Thoracic aorta (tissue), 2 donors: Measurements from ENCODE around the gene SEPTIN12. TPM values are rescaled to one million over a fixed set of nuclear protein-coding genes. Genes with fewer than 3 reads are reported as not detected.

ENCODE experiments used
- ATAC-seq: fragments of 150-250 bp; one replicate; pipeline ENCODE4 v1.8.0; 2017; ENCODE audit warnings: low read depth; ENCODE audit not compliant: insufficient number of reproducible peaks, low FRiP score
- DNase-seq: peaks from one replicate; pipeline ENCODE4 v3.0.0-alpha.2; 2020; ENCODE audit warnings: low spot score
- H3K27ac ChIP-seq, 2 donors: fragments of 200-600 bp; sonication (generic); 1 replicate in 1 of 2; 2 replicates in 1 of 2; pipeline ENCODE4 v1.5.1; 2016; ENCODE audit warnings: mild to moderate bottlenecking in 2 of 2, moderate library complexity in 2 of 2
- H3K27me3 ChIP-seq: fragments of 200-600 bp; sonication (generic); replicated peaks from 2 replicates; pipeline ENCODE4 v1.6.0; 2016; ENCODE audit warnings: mild to moderate bottlenecking; ENCODE audit not compliant: insufficient read depth
- H3K36me3 ChIP-seq: fragments of 200-600 bp; sonication (generic); one replicate; pipeline ENCODE4 v1.5.1; 2016
- H3K4me1 ChIP-seq, 2 donors: fragments of 200-600 bp; sonication (generic); 1 replicate in 1 of 2; 2 replicates in 1 of 2; pipeline versions ENCODE4 v1.5.1 to v1.6.0; 2016; ENCODE audit warnings: low read depth in 2 of 2, mild to moderate bottlenecking in 1 of 2; ENCODE audit not compliant: control insufficient read depth in 1 of 2
- H3K4me3 ChIP-seq: fragments of 200-600 bp; sonication (generic); 2 replicates; pipeline ENCODE4 v1.5.1; 2016; ENCODE audit warnings: mild to moderate bottlenecking
- H3K9me3 ChIP-seq: fragments of 200-600 bp; sonication (generic); 2 replicates; pipeline ENCODE4 v1.5.1; 2016
- total RNA-seq, 2 donors: library from RNA; depleted of rRNA; stranded (reverse); fragments of >200 nt; gene quantifications; one replicate each; pipeline versions ENCODE4 v1.1.0 to v1.2.3, GENCODE V29; 2016
- TF ChIP-seq, protein P1 (sequence below): fragments of 200-600 bp; sonication (generic); IDR thresholded peaks from one replicate; pipeline ENCODE4 v1.5.1; 2019; ENCODE audit warnings: antibody characterized with exemption

SEPTIN12 gene
- total RNA-seq, 2 donors from 2014 or later: not detected

DNA sequence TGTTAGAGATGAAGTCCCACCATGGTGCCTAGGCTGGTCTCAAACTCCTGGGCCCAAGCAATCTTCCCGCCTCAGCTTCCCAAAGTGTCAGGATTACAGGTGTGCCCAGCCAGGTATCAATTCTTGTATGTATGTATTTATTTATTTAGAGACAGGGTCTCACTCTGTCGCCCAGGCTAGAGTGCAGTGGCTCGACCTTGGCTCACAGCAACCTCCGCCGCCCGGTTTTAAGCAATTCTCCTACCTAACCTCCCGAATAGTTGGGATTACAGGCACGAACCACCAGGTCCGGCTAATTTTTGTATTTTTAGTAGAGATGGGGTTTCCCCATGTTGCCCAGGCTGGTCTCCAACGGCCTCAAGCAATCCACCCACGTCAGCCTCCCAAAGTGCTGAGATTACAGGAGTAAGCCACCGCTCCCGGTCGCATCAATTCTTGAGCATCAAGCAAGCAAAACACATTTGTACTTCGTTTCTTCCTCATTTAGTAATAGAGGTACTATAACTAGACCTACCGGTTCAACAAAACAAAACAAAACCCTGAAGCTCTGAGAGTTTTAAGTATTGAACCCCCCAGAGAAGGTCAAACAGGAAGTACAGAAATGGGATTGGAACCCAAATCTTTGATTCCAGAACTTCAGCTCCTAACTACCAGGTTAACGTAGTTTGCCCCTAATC lies 20.1 kb downstream of the SEPTIN12 start:
- TF ChIP-seq, protein P1, sequence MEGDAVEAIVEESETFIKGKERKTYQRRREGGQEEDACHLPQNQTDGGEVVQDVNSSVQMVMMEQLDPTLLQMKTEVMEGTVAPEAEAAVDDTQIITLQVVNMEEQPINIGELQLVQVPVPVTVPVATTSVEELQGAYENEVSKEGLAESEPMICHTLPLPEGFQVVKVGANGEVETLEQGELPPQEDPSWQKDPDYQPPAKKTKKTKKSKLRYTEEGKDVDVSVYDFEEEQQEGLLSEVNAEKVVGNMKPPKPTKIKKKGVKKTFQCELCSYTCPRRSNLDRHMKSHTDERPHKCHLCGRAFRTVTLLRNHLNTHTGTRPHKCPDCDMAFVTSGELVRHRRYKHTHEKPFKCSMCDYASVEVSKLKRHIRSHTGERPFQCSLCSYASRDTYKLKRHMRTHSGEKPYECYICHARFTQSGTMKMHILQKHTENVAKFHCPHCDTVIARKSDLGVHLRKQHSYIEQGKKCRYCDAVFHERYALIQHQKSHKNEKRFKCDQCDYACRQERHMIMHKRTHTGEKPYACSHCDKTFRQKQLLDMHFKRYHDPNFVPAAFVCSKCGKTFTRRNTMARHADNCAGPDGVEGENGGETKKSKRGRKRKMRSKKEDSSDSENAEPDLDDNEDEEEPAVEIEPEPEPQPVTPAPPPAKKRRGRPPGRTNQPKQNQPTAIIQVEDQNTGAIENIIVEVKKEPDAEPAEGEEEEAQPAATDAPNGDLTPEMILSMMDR: no peak
- Histone ChIP-seq H3K27me3 (no peaks in the 10 kb centered on the region), H3K4me1 (peaks cover 11 to 26% of the 10 kb centered on the region in 2 donors), H3K27ac (peak overlapping the region; percentile 90 to 91), H3K9me3 (no peaks in the 10 kb centered on the region), H3K4me3 (peak overlapping the region; percentile 99), H3K36me3 (peaks cover 12% of the 10 kb centered on the region)
- DNase-seq (no peak), ATAC-seq (no peak)

DNA sequence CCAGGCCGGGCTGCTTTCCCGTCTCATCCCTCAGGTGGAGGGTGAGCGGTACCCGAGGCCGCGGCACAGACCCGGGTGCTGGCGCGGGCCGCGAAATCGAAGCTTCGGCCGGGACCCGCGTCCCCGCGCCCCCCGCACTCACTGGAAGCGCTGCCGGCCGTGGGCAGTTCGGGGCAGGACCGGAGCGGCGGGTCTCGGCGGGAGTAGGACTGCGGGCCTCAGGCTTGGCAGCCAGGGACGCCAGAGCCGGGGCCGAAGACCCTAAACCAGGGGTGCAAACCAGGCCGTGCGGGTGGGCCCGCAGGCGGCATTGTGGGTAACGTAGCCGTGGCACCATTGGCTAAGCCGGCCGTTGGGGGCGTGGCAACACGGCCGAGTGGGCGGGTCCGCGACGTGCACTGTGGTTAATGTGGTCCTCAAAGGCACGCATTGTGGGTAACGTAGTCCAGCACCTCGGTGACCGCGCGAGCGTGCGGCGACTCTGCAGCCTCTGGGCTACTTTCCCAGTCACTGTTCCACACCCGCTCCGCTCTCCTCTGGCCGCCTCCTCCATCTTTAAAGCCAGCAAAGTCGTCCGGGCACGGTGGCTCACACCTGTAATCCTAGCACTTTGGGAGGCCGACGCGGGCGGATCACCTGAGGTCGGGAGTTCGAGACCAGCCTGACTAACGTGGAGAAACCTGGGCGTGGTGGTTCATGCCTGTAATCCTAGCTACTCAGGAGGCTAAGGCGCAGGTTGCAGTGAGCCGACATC lies 21.1 kb downstream of the SEPTIN12 start, which contains the start of gene ZNF500:
ZNF500 (minus strand) TSS at position 288 of the 754 bp plus-strand sequence. CDS start 1,184 bp downstream, outside the sequence.
- H3K4me1 ChIP-seq: peaks cover 11 to 26% of the 10 kb centered on the region in 2 donors
- no peaks in the 10 kb centered on the region for H3K27me3 ChIP-seq
- H3K27ac ChIP-seq: peak within 1 kb of the TSS; percentile 90 to 91
- ATAC-seq (peak; percentile 93), DNase-seq (peak; percentile 91)
- H3K36me3 ChIP-seq: peaks cover 21% of the 10 kb centered on the region
- TF ChIP-seq, protein P1: no peak
- peak within 1 kb of the TSS; percentile 99 for H3K4me3 ChIP-seq
- H3K9me3 ChIP-seq: no peaks in the 10 kb centered on the region

DNA sequence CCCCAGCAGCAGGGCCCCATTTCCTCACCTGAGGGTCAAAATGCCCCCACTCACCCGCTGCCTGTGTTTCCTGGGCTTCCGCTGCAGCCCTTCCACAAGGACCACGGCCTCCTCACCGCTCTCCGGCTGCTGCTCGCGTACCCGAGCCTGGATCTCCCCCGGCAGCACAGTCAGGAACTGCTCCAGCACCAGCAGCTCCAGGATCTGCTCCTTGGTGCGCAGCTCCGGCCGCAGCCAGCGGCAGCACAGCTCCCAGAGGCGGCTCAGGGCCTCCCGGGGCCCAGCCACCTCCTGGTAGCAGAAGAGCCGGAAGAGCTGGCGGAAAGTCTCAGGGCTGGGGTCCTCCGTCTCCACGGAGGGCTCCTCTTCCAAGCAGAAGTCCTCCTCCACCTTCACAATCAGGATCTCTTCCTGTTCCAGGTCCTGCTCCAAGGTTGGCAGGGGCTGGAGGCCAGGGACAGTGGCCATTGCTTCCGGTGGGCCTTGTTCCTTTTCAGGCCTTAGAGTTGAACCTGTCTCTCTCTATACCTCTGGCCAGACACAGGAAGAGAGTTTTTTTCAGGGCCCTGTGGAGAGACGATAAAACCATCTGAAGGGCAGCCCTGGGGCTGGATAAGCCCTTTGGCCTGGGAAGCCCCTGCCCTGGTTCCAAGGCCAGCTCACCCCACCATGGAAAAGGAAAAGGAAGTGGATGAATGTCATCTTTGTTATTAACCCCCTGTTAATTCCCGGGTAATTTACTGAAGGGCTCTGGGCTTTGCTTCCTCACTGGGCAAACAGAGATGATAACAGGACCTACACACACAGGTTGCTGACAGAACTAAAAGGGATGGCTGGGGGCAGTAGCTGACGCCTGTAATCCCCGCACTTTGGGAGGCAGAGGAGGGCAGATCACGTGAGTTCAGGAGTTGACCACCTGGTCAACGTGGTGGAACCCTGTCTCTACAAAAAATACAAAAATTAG lies 22.4 kb downstream of the SEPTIN12 start:
- TF ChIP-seq, protein P1: no peak
- H3K36me3 ChIP-seq: peaks cover 29% of the 10 kb centered on the region
- DNase-seq (no peak), ATAC-seq (no peak)
- H3K4me1 ChIP-seq: peaks cover 11 to 26% of the 10 kb centered on the region in 2 donors
- no peaks in the 10 kb centered on the region for H3K9me3 ChIP-seq
- no peaks in the 10 kb centered on the region for H3K27me3 ChIP-seq
- peak overlapping the region; percentile 99 for H3K4me3 ChIP-seq
- no peak overlapping the region for H3K27ac ChIP-seq

GRCh38 chr16:4763791-4764190 lies 24.4 kb downstream of the SEPTIN12 start:
- ATAC-seq: no peak
- H3K4me1 ChIP-seq: peaks cover 11 to 22% of the 10 kb centered on the region in 2 donors
- no peaks in the 10 kb centered on the region for H3K9me3 ChIP-seq
- no peak overlapping the region for H3K27ac ChIP-seq
- no peak overlapping the region for H3K4me3 ChIP-seq
- H3K36me3 ChIP-seq: peaks cover 45% of the 10 kb centered on the region
- no peaks in the 10 kb centered on the region for H3K27me3 ChIP-seq
- TF ChIP-seq, protein P1: no peak
- no peak for DNase-seq
